HFFc6 (cell line): Measurements from ENCODE around the gene NPFF. TPM values are rescaled to one million over a fixed set of nuclear protein-coding genes. Genes with fewer than 3 reads are reported as not detected.

Source experiments
- DNase-seq: peaks from one replicate; pipeline ENCODE4 v3.0.0-alpha.2; 2018
- H3K27ac Mint-ChIP-seq: 2 replicates; pipeline ENCODE4 v1.8.0; 2020; ENCODE audit warnings: mild to moderate bottlenecking, mixed read lengths
- H3K27me3 Mint-ChIP-seq: 2 replicates; pipeline ENCODE4 v1.8.0; 2021; ENCODE audit warnings: mild to moderate bottlenecking, moderate library complexity, mixed read lengths; ENCODE audit not compliant: insufficient read depth
- H3K36me3 Mint-ChIP-seq: 2 replicates; pipeline ENCODE4 v1.8.0; 2021; ENCODE audit warnings: low read depth, mixed read lengths
- H3K4me1 Mint-ChIP-seq: 2 replicates; pipeline ENCODE4 v1.8.0; 2020; ENCODE audit warnings: low read depth, mixed read lengths
- H3K4me3 Mint-ChIP-seq: 2 replicates; pipeline ENCODE4 v1.8.0; 2020; ENCODE audit warnings: mild to moderate bottlenecking, moderate library complexity, mixed read lengths
- H3K9me3 Mint-ChIP-seq: 2 replicates; pipeline ENCODE4 v1.8.0; 2020; ENCODE audit warnings: mild to moderate bottlenecking, mixed read lengths
- total RNA-seq, 6 experiments: library from RNA; stranded (reverse); fragmentation: NEBNext Ultra II Directional; extraction: Animal tissue kit (Norgen Biotek cat#: 25700); gene quantifications; 2 replicates in 1 of 6; 3 replicates in 5 of 6; pipeline ENCODE4 v1.2.3, GENCODE V29; 2021
- TF ChIP-seq, protein P1 (sequence below): fragments of 200-600 bp; sonication (generic); IDR thresholded peaks from 2 replicates; pipeline ENCODE4 v1.5.0; 2021; ENCODE audit warnings: antibody characterized with exemption, mild to moderate bottlenecking

The NPFF gene
- total RNA-seq, 6 experiments from 2014 or later, result not detected

- TF ChIP-seq, protein P1, sequence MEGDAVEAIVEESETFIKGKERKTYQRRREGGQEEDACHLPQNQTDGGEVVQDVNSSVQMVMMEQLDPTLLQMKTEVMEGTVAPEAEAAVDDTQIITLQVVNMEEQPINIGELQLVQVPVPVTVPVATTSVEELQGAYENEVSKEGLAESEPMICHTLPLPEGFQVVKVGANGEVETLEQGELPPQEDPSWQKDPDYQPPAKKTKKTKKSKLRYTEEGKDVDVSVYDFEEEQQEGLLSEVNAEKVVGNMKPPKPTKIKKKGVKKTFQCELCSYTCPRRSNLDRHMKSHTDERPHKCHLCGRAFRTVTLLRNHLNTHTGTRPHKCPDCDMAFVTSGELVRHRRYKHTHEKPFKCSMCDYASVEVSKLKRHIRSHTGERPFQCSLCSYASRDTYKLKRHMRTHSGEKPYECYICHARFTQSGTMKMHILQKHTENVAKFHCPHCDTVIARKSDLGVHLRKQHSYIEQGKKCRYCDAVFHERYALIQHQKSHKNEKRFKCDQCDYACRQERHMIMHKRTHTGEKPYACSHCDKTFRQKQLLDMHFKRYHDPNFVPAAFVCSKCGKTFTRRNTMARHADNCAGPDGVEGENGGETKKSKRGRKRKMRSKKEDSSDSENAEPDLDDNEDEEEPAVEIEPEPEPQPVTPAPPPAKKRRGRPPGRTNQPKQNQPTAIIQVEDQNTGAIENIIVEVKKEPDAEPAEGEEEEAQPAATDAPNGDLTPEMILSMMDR, result no peak
- peak overlapping the region; percentile 85 for H3K4me3 Mint-ChIP-seq
- no peaks in the 10 kb centered on the region for H3K9me3 Mint-ChIP-seq
- H3K27me3 Mint-ChIP-seq, result peaks cover 11% of the 10 kb centered on the region
- peaks cover 38% of the 10 kb centered on the region for H3K4me1 Mint-ChIP-seq
- peaks cover 3% of the 10 kb centered on the region; the same call in 1 of the 2 replicates for H3K36me3 Mint-ChIP-seq
- peak overlapping the region; percentile 90 for H3K27ac Mint-ChIP-seq
- no peak for DNase-seq
These were observed 15.1 kb downstream of the NPFF start for GRCh38 chr12:53492188-53492587.

DNA sequence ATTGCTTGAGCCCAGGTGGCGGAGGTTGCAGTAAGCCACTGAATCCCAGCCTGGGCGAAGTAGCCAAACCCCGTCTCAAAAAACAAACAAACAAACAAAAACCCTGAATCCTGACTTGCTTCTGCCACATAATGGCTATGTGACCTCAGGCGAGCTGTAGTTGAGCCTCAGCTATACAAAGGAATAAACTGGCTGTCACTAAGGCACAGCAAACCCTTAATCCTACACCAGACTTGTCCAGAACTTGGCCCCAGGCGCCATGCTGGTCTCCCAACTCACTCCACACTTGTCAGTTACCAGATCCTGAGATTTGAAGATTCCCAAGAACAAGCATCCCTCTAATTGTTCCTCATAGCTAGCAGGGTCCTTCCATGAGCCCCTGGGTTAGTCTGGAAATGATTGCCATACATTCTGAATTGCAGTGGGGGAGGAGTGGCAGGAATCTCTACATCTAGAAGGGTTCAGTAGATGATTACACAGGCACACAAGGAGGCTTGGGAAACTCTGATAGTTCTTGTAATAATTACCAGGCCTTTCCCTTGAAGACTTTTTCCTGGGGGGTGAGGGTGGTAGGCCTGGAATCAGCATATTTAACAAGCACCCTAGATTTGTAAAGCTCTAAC lies 17.9 kb downstream of the NPFF start:
- no peaks in the 10 kb centered on the region for H3K9me3 Mint-ChIP-seq
- peaks cover 32% of the 10 kb centered on the region for H3K4me1 Mint-ChIP-seq
- TF ChIP-seq, protein P1, result no peak
- H3K27me3 Mint-ChIP-seq, result peaks cover 18% of the 10 kb centered on the region
- H3K36me3 Mint-ChIP-seq, result peaks cover 12% of the 10 kb centered on the region
- DNase-seq, result no peak
- H3K27ac Mint-ChIP-seq, result peak overlapping the region; percentile 38; the same call in 1 of the 2 replicates
- H3K4me3 Mint-ChIP-seq, result no peak overlapping the region

GRCh38 chr12:53486736-53487487 lies 20.4 kb downstream of the NPFF start:
- peaks cover 32% of the 10 kb centered on the region for H3K27me3 Mint-ChIP-seq
- H3K9me3 Mint-ChIP-seq, result no peaks in the 10 kb centered on the region
- TF ChIP-seq, protein P1, result no peak
- H3K36me3 Mint-ChIP-seq, result peaks cover 25% of the 10 kb centered on the region
- H3K4me1 Mint-ChIP-seq, result peaks cover 33% of the 10 kb centered on the region
- DNase-seq, result no peak
- H3K4me3 Mint-ChIP-seq, result no peak overlapping the region
- peak overlapping the region; percentile 48; the same call in 1 of the 2 replicates for H3K27ac Mint-ChIP-seq

GRCh38 chr12:53485955-53486735 lies 21.1 kb downstream of the NPFF start:
- TF ChIP-seq, protein P1, result no peak
- no peak overlapping the region for H3K4me3 Mint-ChIP-seq

DNA sequence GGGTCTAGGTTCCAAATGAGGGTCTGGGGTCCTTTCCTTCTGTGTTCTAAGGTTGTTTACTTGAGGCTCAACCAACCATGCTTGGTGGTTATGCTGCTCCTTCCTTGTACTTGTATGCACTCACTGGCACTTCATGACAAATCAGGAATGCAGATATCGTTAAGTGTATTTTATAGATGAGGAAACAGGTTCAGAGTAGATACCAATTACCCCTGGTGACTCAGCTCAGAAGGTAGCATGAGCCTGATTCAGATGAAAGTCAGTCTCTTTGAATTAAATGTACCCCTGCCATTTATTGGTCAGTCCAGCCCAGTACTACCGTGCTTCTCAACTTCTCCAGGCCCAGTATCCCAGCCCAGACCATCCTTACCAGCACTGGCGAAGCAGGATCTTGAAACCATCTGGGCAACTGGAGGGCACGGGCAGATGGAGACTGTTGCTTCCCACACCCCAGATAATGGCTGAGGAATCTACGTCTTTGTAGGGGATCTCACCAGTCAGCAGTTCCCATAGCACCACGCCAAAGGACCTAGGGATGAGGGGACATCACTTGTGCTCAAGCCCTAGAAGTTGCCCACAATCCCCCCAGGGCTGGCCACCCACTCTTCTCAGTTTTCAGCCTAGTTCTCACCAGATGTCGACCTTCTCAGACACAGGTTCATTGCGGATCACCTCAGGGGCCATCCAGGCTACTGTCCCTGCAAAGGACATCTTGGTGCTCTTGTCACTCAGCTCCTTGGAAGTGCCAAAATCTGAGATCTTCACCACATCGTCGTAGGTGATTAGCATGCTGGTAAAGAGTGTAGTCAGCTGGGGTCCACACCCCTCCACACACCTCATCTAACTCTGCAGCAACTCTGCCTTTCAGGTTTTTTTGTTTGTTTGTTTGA lies 22.4 kb downstream of the NPFF start:
- Mint-ChIP-seq H3K27me3 (peaks cover 39% of the 10 kb centered on the region), H3K36me3 (peaks cover 32% of the 10 kb centered on the region), H3K9me3 (no peaks in the 10 kb centered on the region), H3K27ac (peak overlapping the region; percentile 81), H3K4me3 (no peak overlapping the region; the same call in 1 of the 2 replicates), H3K4me1 (peaks cover 52% of the 10 kb centered on the region)
- TF ChIP-seq, protein P1, result no peak
- DNase-seq, result peak; percentile 80

More at GRCh38 chr12:53485955-53486735, 21.1 kb downstream of the NPFF start:
- peaks cover 39% of the 10 kb centered on the region for H3K27me3 Mint-ChIP-seq
- peaks cover 40% of the 10 kb centered on the region for H3K4me1 Mint-ChIP-seq
- DNase-seq, result no peak
- peak overlapping the region; percentile 48; the same call in 1 of the 2 replicates for H3K27ac Mint-ChIP-seq
- H3K9me3 Mint-ChIP-seq, result no peaks in the 10 kb centered on the region
- H3K36me3 Mint-ChIP-seq, result peaks cover 28% of the 10 kb centered on the region
